ENCODE data around the gene TSPAN31. TPM values are rescaled to one million over a fixed set of nuclear protein-coding genes. Genes with fewer than 3 reads are reported as not detected.

TSPAN31 gene
- total RNA-seq, 1 experiment from 2014 or later = 12.9 TPM

- H3K27me3 ChIP-seq (ENCODE audit: control insufficient read depth, insufficient read depth, low read length) = peaks cover 94% of the 10 kb centered on the region
- peak; percentile 88 for DNase-seq
- H3K36me3 ChIP-seq (replicated peaks; ENCODE audit: control insufficient read depth, insufficient read depth, low read length) = no peaks in the 10 kb centered on the region
- H3K4me3 ChIP-seq (ENCODE audit: insufficient read depth, low read depth, low read length) = peak overlapping the region; percentile 26; the same call in 1 of the 2 replicates
These were observed 7.1 kb upstream of the TSPAN31 start for GRCh38 chr12:57737467-57738460.

GRCh38 chr12:57738661-57739237, 6.1 kb upstream of the TSPAN31 start, which contains the start of gene AGAP2:
TSS of gene AGAP2 (minus strand) at chr12:57738742. CDS start at chr12:57738246, 496 bp downstream.
- Histone ChIP-seq H3K36me3 (replicated peaks; ENCODE audit: control insufficient read depth, insufficient read depth, low read length) (no peaks in the 10 kb centered on the region), H3K4me3 (ENCODE audit: insufficient read depth, low read depth, low read length) (peak within 1 kb of the TSS; percentile 43)

GRCh38 chr12:57739387-57739786, 5.5 kb upstream of the TSPAN31 start:
- no peak for DNase-seq
- no peaks in the 10 kb centered on the region for H3K36me3 ChIP-seq (replicated peaks; ENCODE audit: control insufficient read depth, insufficient read depth, low read length)
- H3K4me3 ChIP-seq (ENCODE audit: insufficient read depth, low read depth, low read length) = no peak overlapping the region
- peaks cover 86% of the 10 kb centered on the region for H3K27me3 ChIP-seq (ENCODE audit: control insufficient read depth, insufficient read depth, low read length)

More at GRCh38 chr12:57738661-57739237, 6.1 kb upstream of the TSPAN31 start, which contains the start of gene AGAP2:
- H3K27me3 ChIP-seq (ENCODE audit: control insufficient read depth, insufficient read depth, low read length) = peaks cover 90% of the 10 kb centered on the region
- DNase-seq = peak; percentile 92

GRCh38 chr12:57739914-57740538, 4.8 kb upstream of the TSPAN31 start:
- H3K36me3 ChIP-seq (replicated peaks; ENCODE audit: control insufficient read depth, insufficient read depth, low read length) = no peaks in the 10 kb centered on the region
- H3K27me3 ChIP-seq (ENCODE audit: control insufficient read depth, insufficient read depth, low read length) = peaks cover 79% of the 10 kb centered on the region
- no peak overlapping the region for H3K4me3 ChIP-seq (ENCODE audit: insufficient read depth, low read depth, low read length)
- no peak for DNase-seq

- no peak for DNase-seq
- peaks cover 71% of the 10 kb centered on the region for H3K27me3 ChIP-seq (ENCODE audit: control insufficient read depth, insufficient read depth, low read length)
These were observed 4.0 kb upstream of the TSPAN31 start for GRCh38 chr12:57740656-57741412.

GRCh38 chr12:57741413-57741789, 3.4 kb upstream of the TSPAN31 start:
- Histone ChIP-seq H3K36me3 (replicated peaks; ENCODE audit: control insufficient read depth, insufficient read depth, low read length) (peaks cover under 1% of the 10 kb centered on the region), H3K27me3 (ENCODE audit: control insufficient read depth, insufficient read depth, low read length) (peaks cover 65% of the 10 kb centered on the region), H3K4me3 (ENCODE audit: insufficient read depth, low read depth, low read length) (no peak overlapping the region)
- no peak for DNase-seq

More at GRCh38 chr12:57740656-57741412, 4.0 kb upstream of the TSPAN31 start:
- H3K4me3 ChIP-seq (ENCODE audit: insufficient read depth, low read depth, low read length) = no peak overlapping the region
- H3K36me3 ChIP-seq (replicated peaks; ENCODE audit: control insufficient read depth, insufficient read depth, low read length) = no peaks in the 10 kb centered on the region

- peak; percentile 76 for DNase-seq
- H3K36me3 ChIP-seq (replicated peaks; ENCODE audit: control insufficient read depth, insufficient read depth, low read length) = peaks cover 4% of the 10 kb centered on the region
- no peak overlapping the region for H3K4me3 ChIP-seq (ENCODE audit: insufficient read depth, low read depth, low read length)
- peaks cover 59% of the 10 kb centered on the region for H3K27me3 ChIP-seq (ENCODE audit: control insufficient read depth, insufficient read depth, low read length)
These were observed 2.7 kb upstream of the TSPAN31 start for GRCh38 chr12:57741844-57742738.

- no peak for DNase-seq
- Histone ChIP-seq H3K36me3 (replicated peaks; ENCODE audit: control insufficient read depth, insufficient read depth, low read length) (peaks cover 10% of the 10 kb centered on the region), H3K27me3 (ENCODE audit: control insufficient read depth, insufficient read depth, low read length) (peaks cover 44% of the 10 kb centered on the region), H3K4me3 (ENCODE audit: insufficient read depth, low read depth, low read length) (no peak overlapping the region)
These were observed 1.1 kb upstream of the TSPAN31 start for GRCh38 chr12:57743769-57744168.

- peaks cover 39% of the 10 kb centered on the region for H3K27me3 ChIP-seq (ENCODE audit: control insufficient read depth, insufficient read depth, low read length)
- peaks cover 15% of the 10 kb centered on the region for H3K36me3 ChIP-seq (replicated peaks; ENCODE audit: control insufficient read depth, insufficient read depth, low read length)
- H3K4me3 ChIP-seq (ENCODE audit: insufficient read depth, low read depth, low read length) = peak overlapping the region; percentile 81
- DNase-seq = no peak
These were observed 554 bp upstream of the TSPAN31 start for GRCh38 chr12:57744194-57744776.

- H3K36me3 ChIP-seq (replicated peaks; ENCODE audit: control insufficient read depth, insufficient read depth, low read length) = peaks cover 19% of the 10 kb centered on the region
- H3K4me3 ChIP-seq (ENCODE audit: insufficient read depth, low read depth, low read length) = peak overlapping the region; percentile 81
- H3K27me3 ChIP-seq (ENCODE audit: control insufficient read depth, insufficient read depth, low read length) = peaks cover 27% of the 10 kb centered on the region
- no peak for DNase-seq
These were observed 644 bp downstream of the TSPAN31 start for GRCh38 chr12:57745485-57745881.

GRCh38 chr12:57746025-57746424, 1.2 kb downstream of the TSPAN31 start:
- Histone ChIP-seq H3K27me3 (ENCODE audit: control insufficient read depth, insufficient read depth, low read length) (peaks cover 21% of the 10 kb centered on the region), H3K36me3 (replicated peaks; ENCODE audit: control insufficient read depth, insufficient read depth, low read length) (peaks cover 23% of the 10 kb centered on the region), H3K4me3 (ENCODE audit: insufficient read depth, low read depth, low read length) (peak overlapping the region; percentile 81; the same call in 1 of the 2 replicates)
- DNase-seq = no peak

- no peak for DNase-seq
- H3K4me3 ChIP-seq (ENCODE audit: insufficient read depth, low read depth, low read length) = no peak overlapping the region
- H3K27me3 ChIP-seq (ENCODE audit: control insufficient read depth, insufficient read depth, low read length) = peaks cover 8% of the 10 kb centered on the region; the same call in 1 of the 2 replicates
- H3K36me3 ChIP-seq (replicated peaks; ENCODE audit: control insufficient read depth, insufficient read depth, low read length) = peaks cover 23% of the 10 kb centered on the region
These were observed 4.2 kb downstream of the TSPAN31 start for GRCh38 chr12:57749061-57749460.

Measured in H7 (cell line).